OCI-LY3 (cell line): ENCODE measurements around the gene DYNLT2B.

ENCODE experiments used
- CTCF ChIP-seq: fragments of 200-600, 300-600 bp; sonication (generic); IDR thresholded peaks from 2 replicates; pipeline ENCODE4 v1.5.1; 2014; ENCODE audit warnings: antibody characterized with exemption, low read length, low read depth
- EZH2phosphoT487 ChIP-seq: fragments of 200-600 bp; shearing (Covaris generic); IDR thresholded peaks from 2 replicates; pipeline ENCODE4 v1.6.1; 2018; ENCODE audit warnings: antibody characterized with exemption, mixed run types, low read depth

GRCh38 chr3:196357905-196358304 is 39.9 kb upstream of the DYNLT2B start:
- TF ChIP-seq CTCF (no peak), EZH2phosphoT487 (no peak)
